HepG2 (cell line): Measurements from ENCODE around the gene LARP1. TPM values are rescaled to one million over a fixed set of nuclear protein-coding genes. Genes with fewer than 3 reads are reported as not detected.
A peak's percentile ranks its signal among the peaks of the same experiment; 100 is the strongest.

Experiments
- ARNTL ChIP-seq: sonication (generic); formaldehyde crosslinking; IDR thresholded peaks from 2 replicates; pipeline ENCODE4 v1.4.0; 2020; ENCODE audit warnings: mild to moderate bottlenecking, missing genetic modification reagents
- CREBL2 ChIP-seq: sonication (generic); formaldehyde crosslinking; IDR thresholded peaks from 2 replicates; pipeline ENCODE4 v1.8.1; 2023; ENCODE audit warnings: missing genetic modification reagents, mild to moderate bottlenecking, borderline replicate concordance
- DBP ChIP-seq: sonication (generic); formaldehyde crosslinking; IDR thresholded peaks from 2 replicates; pipeline ENCODE4 v1.4.0; 2020; ENCODE audit warnings: missing genetic modification reagents; ENCODE audit errors: not compliant biosample characterization
- HCFC1 ChIP-seq: fragments of 150-350 bp; IDR thresholded peaks from 2 replicates; pipeline ENCODE4 v1.6.1; 2014; ENCODE audit warnings: low read depth, low read length
- HMGXB3 ChIP-seq: sonication (generic); formaldehyde crosslinking; IDR thresholded peaks from 2 replicates; pipeline ENCODE4 v1.4.0; 2020; ENCODE audit warnings: missing genetic modification reagents, borderline replicate concordance
- KLF6 ChIP-seq: IDR thresholded peaks from 2 replicates; pipeline ENCODE4 v1.8.0; 2016; ENCODE audit warnings: missing biosample characterization, missing genetic modification reagents
- KLF9 ChIP-seq: IDR thresholded peaks from 2 replicates; pipeline ENCODE4 v1.6.1; 2016; ENCODE audit warnings: low read depth
- ONECUT2 ChIP-seq: sonication (generic); formaldehyde crosslinking; IDR thresholded peaks from 2 replicates; pipeline ENCODE4 v1.4.0; 2020; ENCODE audit warnings: missing genetic modification reagents
- RAD51 ChIP-seq: fragments of 450-650 bp; IDR thresholded peaks from 2 replicates; pipeline ENCODE4 v1.6.1; 2016; ENCODE audit warnings: borderline replicate concordance
- SIN3A ChIP-seq: IDR thresholded peaks from 2 replicates; pipeline ENCODE4 v1.6.1; 2011; ENCODE audit warnings: low read depth, mild to moderate bottlenecking, control low read depth, low read length, borderline replicate concordance
- SIX4 ChIP-seq: sonication (generic); formaldehyde crosslinking; IDR thresholded peaks from 2 replicates; pipeline ENCODE4 v1.4.0; 2020; ENCODE audit warnings: missing genetic modification reagents
- SMAD1 ChIP-seq: sonication (generic); formaldehyde crosslinking; IDR thresholded peaks from 2 replicates; pipeline ENCODE4 v1.4.0; 2020; ENCODE audit warnings: missing genetic modification reagents, low read depth, mild to moderate bottlenecking, borderline replicate concordance
- TBX2 ChIP-seq: sonication (generic); formaldehyde crosslinking; IDR thresholded peaks from 2 replicates; pipeline ENCODE4 v1.5.0; 2020; ENCODE audit warnings: missing genetic modification reagents, mild to moderate bottlenecking, borderline replicate concordance
- TEAD3 ChIP-seq: optimal IDR thresholded peaks from 2 replicates; pipeline ENCODE3; 2016; ENCODE audit warnings: borderline replicate concordance
- ZFP90 ChIP-seq: sonication (generic); formaldehyde crosslinking; IDR thresholded peaks from 2 replicates; pipeline ENCODE4 v1.8.0; 2022; ENCODE audit warnings: missing genetic modification reagents, mild to moderate bottlenecking, inconsistent platforms, borderline replicate concordance
- ZFP91 ChIP-seq: sonication (generic); formaldehyde crosslinking; IDR thresholded peaks from 2 replicates; pipeline ENCODE4 v1.9.0; 2022; ENCODE audit warnings: missing genetic modification reagents, mild to moderate bottlenecking, borderline replicate concordance
- ZNF121 ChIP-seq: sonication (generic); formaldehyde crosslinking; IDR thresholded peaks from 2 replicates; pipeline ENCODE4 v1.5.0; 2020; ENCODE audit warnings: mild to moderate bottlenecking, missing genetic modification reagents
- ZNF280B ChIP-seq: sonication (generic); formaldehyde crosslinking; IDR thresholded peaks from 2 replicates; pipeline ENCODE4 v1.5.0; 2020; ENCODE audit warnings: missing genetic modification reagents, mild to moderate bottlenecking, borderline replicate concordance
- ZNF569 ChIP-seq: sonication (generic); formaldehyde crosslinking; IDR thresholded peaks from 2 replicates; pipeline ENCODE4 v1.5.0; 2020; ENCODE audit warnings: mild to moderate bottlenecking, missing genetic modification reagents, moderate library complexity, borderline replicate concordance
- ZNF660 ChIP-seq: sonication (generic); formaldehyde crosslinking; IDR thresholded peaks from 2 replicates; pipeline ENCODE4 v1.5.1; 2020; ENCODE audit warnings: mild to moderate bottlenecking, low read depth, missing genetic modification reagents, borderline replicate concordance
- ZNF720 ChIP-seq: sonication (generic); formaldehyde crosslinking; IDR thresholded peaks from 2 replicates; pipeline ENCODE4 v1.4.0; 2020; ENCODE audit warnings: missing genetic modification reagents
- polyA plus RNA-seq, 8 experiments: library from polyadenylated mRNA; depleted of rRNA in 3 of 8; stranded (reverse) in 7 of 8; unstranded in 1 of 8; fragments of >200 nt; fragmentation: Illumina TruSeq in 4 of 8; extraction: Trizol in 4 of 8; gene quantifications; 2 replicates each; pipeline versions ENCODE4 v1.2.1 to v1.2.3, GENCODE V29; 2011 to 2016; ENCODE audit warnings: low read depth in 4 of 8, missing spikeins in 1 of 8, mixed read lengths in 1 of 8; ENCODE audit not compliant: insufficient read depth in 1 of 8
- total RNA-seq, 5 experiments: library from RNA; depleted of rRNA; stranded (reverse); fragments of >200 nt; fragmentation: Illumina TruSeq; extraction: Trizol; gene quantifications; 2 replicates each; pipeline ENCODE4 v1.2.3, GENCODE V29; 2016; ENCODE audit warnings: low read depth in 1 of 5

The LARP1 gene
- total and polyA plus RNA-seq, 2 of the 13 experiments (the other 11 are each of a cell fraction or from before 2014, with no cell fraction given) = 45.2 to 61.4 TPM

GRCh38 chr5:154842689-154843530, 87.7 kb downstream of the LARP1 start (continued):
- TF ChIP-seq KLF9 (CRISPR knock-in tag) (no peak), HCFC1 (no peak), ZFP90 (CRISPR knock-in tag) (no peak), ZNF660 (CRISPR knock-in tag) (no peak), ONECUT2 (no peak), ZNF280B (CRISPR knock-in tag) (no peak), ARNTL (peak; percentile 39; the same call in 1 of the 2 replicates), HMGXB3 (CRISPR knock-in tag) (no peak), DBP (CRISPR knock-in tag) (no peak), SIN3A (no peak), TEAD3 (CRISPR knock-in tag) (peak; percentile 80), ZNF121 (CRISPR knock-in tag) (no peak), SIX4 (CRISPR knock-in tag) (no peak), KLF6 (CRISPR knock-in tag) (no peak), TBX2 (CRISPR knock-in tag) (peak; percentile 100), ZNF569 (CRISPR knock-in tag) (no peak), ZFP91 (CRISPR knock-in tag) (no peak), ZNF720 (no peak), SMAD1 (no peak), CREBL2 (CRISPR knock-in tag) (no peak), RAD51 (no peak)
